IMR-90 (cell line): ENCODE data around the gene NSUN6. TPM values are rescaled to one million over a fixed set of nuclear protein-coding genes. Genes with fewer than 3 reads are reported as not detected.

Experiments
- ATAC-seq: fragments of 200-7000 bp; cut with Tn5 transposase; 2 replicates; pipeline ENCODE4 v1.9.1; 2020; ENCODE audit warnings: low read depth, mild to moderate bottlenecking, moderate library complexity
- BruUV-seq: library from RNA; stranded (reverse); fragments of 400-500 nt; replicated peaks from 2 replicates; lab custom pipeline; 2021; lab: Mats Ljungman, UMichigan
- CTCF ChIA-PET: fragments of 300-600 bp; formaldehyde crosslinking; extraction: SDS; loops from one replicate; lab custom pipeline; 2021; ENCODE audit warnings: antibody characterized with exemption; lab: Yijun Ruan, JAX
- POLR2A ChIA-PET: fragments of 300-600 bp; sonication (Branson Sonifier 250); formaldehyde crosslinking; loops from one replicate; lab custom pipeline; 2022; ENCODE audit warnings: antibody characterized with exemption; ENCODE audit not compliant: unreplicated experiment; lab: Charles Lee
- DNase-seq: peaks from one replicate; pipeline ENCODE4 v3.0.0; 2013
- H2AFZ ChIP-seq: replicated peaks from 2 replicates; pipeline ENCODE3; 2013; ENCODE audit warnings: low read length, mild to moderate bottlenecking; ENCODE audit not compliant: poor library complexity
- H2AK5ac ChIP-seq: 2 replicates; pipeline ENCODE4 v1.6.1; 2013; ENCODE audit warnings: low read depth, low read length, inconsistent platforms
- H2AK9ac ChIP-seq: replicated peaks from 2 replicates; pipeline ENCODE3; 2013; ENCODE audit warnings: mild to moderate bottlenecking, low read depth, low read length, moderate library complexity; ENCODE audit not compliant: poor library complexity
- H2BK120ac ChIP-seq: 2 replicates; pipeline ENCODE4 v1.6.1; 2013; ENCODE audit warnings: low read depth, low read length, inconsistent platforms
- H2BK15ac ChIP-seq: 3 replicates; pipeline ENCODE4 v1.6.1; 2013; ENCODE audit warnings: low read depth, low read length, inconsistent platforms
- H2BK20ac ChIP-seq: 2 replicates; pipeline ENCODE4 v1.6.1; 2013; ENCODE audit warnings: low read depth, mild to moderate bottlenecking, inconsistent platforms, low read length, moderate library complexity
- H2BK5ac ChIP-seq: 2 replicates; pipeline ENCODE4 v1.6.1; 2013; ENCODE audit warnings: mild to moderate bottlenecking, low read depth, low read length, inconsistent platforms; ENCODE audit not compliant: poor library complexity, severe bottlenecking
- H3K14ac ChIP-seq: replicated peaks from 2 replicates; pipeline ENCODE4 v1.6.1; 2013; ENCODE audit warnings: low read depth, low read length, inconsistent platforms
- H3K18ac ChIP-seq: 2 replicates; pipeline ENCODE4 v1.6.1; 2013; ENCODE audit warnings: low read depth, low read length, control low read depth
- H3K23ac ChIP-seq: 2 replicates; pipeline ENCODE4 v1.6.1; 2013; ENCODE audit warnings: low read depth, low read length, inconsistent platforms
- H3K27ac ChIP-seq: 2 replicates; pipeline ENCODE4 v1.5.1; 2013; ENCODE audit warnings: mild to moderate bottlenecking, control low read depth, low read length; ENCODE audit not compliant: insufficient read depth
- H3K27me3 ChIP-seq: 2 replicates; pipeline ENCODE4 v1.6.1; 2013; ENCODE audit warnings: low read length; ENCODE audit not compliant: control insufficient read depth, insufficient read depth
- H3K36me3 ChIP-seq: 2 replicates; pipeline ENCODE4 v1.6.1; 2013; ENCODE audit warnings: low read length, mixed read lengths; ENCODE audit not compliant: control insufficient read depth, insufficient read depth
- H3K4ac ChIP-seq: 2 replicates; pipeline ENCODE4 v1.6.1; 2013; ENCODE audit warnings: low read depth, low read length, inconsistent platforms
- H3K4me1 ChIP-seq: 2 replicates; pipeline ENCODE4 v1.6.1; 2013; ENCODE audit warnings: low read length, mixed read lengths; ENCODE audit not compliant: control insufficient read depth, insufficient read depth
- H3K4me2 ChIP-seq: 2 replicates; pipeline ENCODE4 v1.6.1; 2013; ENCODE audit warnings: low read depth, mild to moderate bottlenecking, control low read depth, low read length, moderate library complexity
- H3K4me3 ChIP-seq: 2 replicates; pipeline ENCODE4 v1.5.1; 2013; ENCODE audit warnings: low read depth, mild to moderate bottlenecking, control low read depth, low read length, moderate library complexity; ENCODE audit not compliant: insufficient read depth
- H3K56ac ChIP-seq: 2 replicates; pipeline ENCODE4 v1.6.1; 2013; ENCODE audit warnings: low read length, inconsistent platforms; ENCODE audit not compliant: insufficient read depth; ENCODE audit errors: extremely low read depth
- H3K79me1 ChIP-seq, 2 experiments: 2 replicates each; pipeline ENCODE4 v1.6.1; 2013; ENCODE audit warnings: low read length in 2 of 2, inconsistent platforms in 1 of 2, low read depth in 1 of 2
- H3K9ac ChIP-seq: 2 replicates; pipeline ENCODE4 v1.6.1; 2013; ENCODE audit warnings: low read depth, low read length, control low read depth
- H3K9me1 ChIP-seq: 2 replicates; pipeline ENCODE4 v1.6.1; 2013; ENCODE audit warnings: low read length, inconsistent platforms; ENCODE audit not compliant: insufficient read depth
- H3K9me3 ChIP-seq: 2 replicates; pipeline ENCODE4 v1.6.1; 2013; ENCODE audit warnings: low read length; ENCODE audit not compliant: control insufficient read depth, insufficient read depth
- H4K20me1 ChIP-seq: 2 replicates; pipeline ENCODE4 v1.6.1; 2013; ENCODE audit warnings: low read length, inconsistent platforms; ENCODE audit not compliant: insufficient read depth
- H4K5ac ChIP-seq: 2 replicates; pipeline ENCODE4 v1.6.1; 2013; ENCODE audit warnings: mild to moderate bottlenecking, low read depth, low read length, control low read depth
- H4K8ac ChIP-seq, 2 experiments: 2 replicates each; pipeline ENCODE4 v1.6.1; 2013; ENCODE audit warnings: low read depth in 2 of 2, low read length in 2 of 2, control low read depth in 1 of 2, inconsistent platforms in 1 of 2
- H4K91ac ChIP-seq: 2 replicates; pipeline ENCODE4 v1.6.1; 2013; ENCODE audit warnings: low read depth, low read length, inconsistent platforms; ENCODE audit not compliant: insufficient read depth
- BHLHE40 ChIP-seq: fragments of 150-350 bp; IDR thresholded peaks from 2 replicates; pipeline ENCODE4 v1.6.1; 2016; ENCODE audit warnings: mild to moderate bottlenecking, low read depth, low read length
- FOS ChIP-seq: fragments of 150-350 bp; IDR thresholded peaks from 2 replicates; pipeline ENCODE4 v1.6.1; 2016; ENCODE audit warnings: low read depth, low read length
- MAZ ChIP-seq: IDR thresholded peaks from 2 replicates; pipeline ENCODE4 v1.6.1; 2012; ENCODE audit warnings: low read depth, mild to moderate bottlenecking, low read length, improper control_type of control experiment, moderate library complexity, borderline replicate concordance
- MXI1 ChIP-seq: IDR thresholded peaks from 2 replicates; pipeline ENCODE4 v1.6.1; 2012; ENCODE audit warnings: low read depth, mild to moderate bottlenecking, low read length, moderate library complexity, borderline replicate concordance
- NFE2L2 ChIP-seq: fragments of 150-350 bp; IDR thresholded peaks from 2 replicates; pipeline ENCODE4 v1.6.1; 2016; ENCODE audit warnings: low read depth, mild to moderate bottlenecking, low read length
- RCOR1 ChIP-seq: IDR thresholded peaks from 2 replicates; pipeline ENCODE4 v1.6.1; 2012; ENCODE audit warnings: mild to moderate bottlenecking, low read length, improper control_type of control experiment; ENCODE audit not compliant: insufficient replicate concordance
- SMC3 ChIP-seq: fragments of 150-350 bp; IDR thresholded peaks from 2 replicates; pipeline ENCODE4 v1.6.1; 2016; ENCODE audit warnings: low read depth, mild to moderate bottlenecking, antibody characterized with exemption, low read length, moderate library complexity
- WGBS, 2 experiments: methylation state at CpG; one replicate each; pipeline versions ENCODE4 v1.1.5 to v1.1.7; 2013; ENCODE audit warnings: missing lambda C conversion rate in 2 of 2; ENCODE audit not compliant: insufficient read length in 1 of 2; ENCODE audit errors: extremely low coverage in 2 of 2; 5-methylcytosine and 5-hydroxymethylcytosine counted together
- dilution Hi-C: fragments of 300-500 bp; cut with HindIII; formaldehyde crosslinking; loops from one replicate; pipeline ENCODE4 v1.14.3; 2018; ENCODE audit warnings: low sequenced_read_pairs; ENCODE audit not compliant: unreplicated experiment
- in situ Hi-C: fragments of 300-500 bp; cut with MboI; formaldehyde crosslinking; loops from 3 replicates; pipeline ENCODE4 v1.14.3; 2019; ENCODE audit warnings: low sequenced_read_pairs, inconsistent platforms, mixed read lengths
- intact Hi-C: fragments of 100-400 bp; cut with micrococcal nuclease; formaldehyde crosslinking; loops from 2 replicates; pipeline ENCODE4 v1.10.0; 2022
- polyA plus RNA-seq, 3 experiments: library from polyadenylated mRNA; depleted of rRNA; stranded (reverse); fragments of >200 nt; gene quantifications; 2 replicates each; pipeline ENCODE4 v1.2.3, GENCODE V29; 2012; ENCODE audit warnings: low replicate concordance in 1 of 3
- total RNA-seq: library from RNA; depleted of rRNA; stranded (reverse); fragments of >200 nt; gene quantifications from 2 replicates; pipeline ENCODE4 v1.2.3, GENCODE V29; 2012
- TF ChIP-seq, protein P1 (sequence below): fragments of 150-350 bp; IDR thresholded peaks from 2 replicates; pipeline ENCODE4 v1.6.1; 2016; ENCODE audit warnings: low read depth, mild to moderate bottlenecking, low read length, moderate library complexity, borderline replicate concordance
- TF ChIP-seq, protein P2 (sequence below): conservative IDR thresholded peaks from 2 replicates; pipeline ENCODE4 v1.5.1; 2012; ENCODE audit warnings: mild to moderate bottlenecking, low read depth, low read length, improper control_type of control experiment

NSUN6 gene
- total and polyA plus RNA-seq, 2 of the 4 experiments (the other 2 are of a cell fraction), result 4.6 to 11.5 TPM

DNA sequence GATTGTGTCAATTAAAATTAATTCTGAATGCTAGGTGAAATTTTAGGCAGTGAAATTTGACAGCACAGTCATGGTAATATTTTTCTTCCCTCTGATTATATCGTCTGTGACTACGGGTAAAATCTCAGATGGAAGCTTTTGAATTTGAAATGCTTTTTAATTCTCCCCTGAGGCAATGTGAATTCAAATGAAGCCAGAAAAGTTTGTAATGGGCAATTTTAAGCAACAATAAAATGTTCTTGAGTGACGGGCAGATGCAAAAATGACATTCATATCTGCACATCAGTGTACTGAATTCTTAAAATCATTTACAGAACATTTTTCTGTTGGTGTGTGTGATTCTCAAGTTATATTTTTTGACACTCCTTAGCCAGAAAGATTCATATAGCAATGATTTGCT, 134.5 kb downstream of the NSUN6 start:
- Histone ChIP-seq H3K79me1 (no peaks in the 10 kb centered on the region), H3K27me3 (no peaks in the 10 kb centered on the region), H2AK5ac (no peak overlapping the region), H3K14ac (no peak overlapping the region), H2AFZ (no peak overlapping the region), H3K18ac (no peak overlapping the region), H4K20me1 (no peaks in the 10 kb centered on the region), H3K56ac (no peak overlapping the region), H4K5ac (no peak overlapping the region), H3K4me3 (no peak overlapping the region), H3K23ac (no peak overlapping the region), H3K27ac (no peak overlapping the region), H2BK5ac (no peak overlapping the region), H4K8ac (no peak overlapping the region), H3K9ac (no peak overlapping the region), H3K9me3 (no peaks in the 10 kb centered on the region), H4K91ac (no peak overlapping the region), H3K4me2 (no peak overlapping the region), H3K4me1 (no peaks in the 10 kb centered on the region), H2BK120ac (no peak overlapping the region), H3K9me1 (peaks cover 2% of the 10 kb centered on the region; the same call in 1 of the 2 replicates), H2BK20ac (no peak overlapping the region), H2BK15ac (no peak overlapping the region), H3K4ac (no peak overlapping the region), H2AK9ac (no peak overlapping the region), H3K36me3 (no peaks in the 10 kb centered on the region; the same call in 1 of the 2 replicates)
- BruUV-seq, result no TSS peak
- ChIA-PET POLR2A (no interaction called here), CTCF (no interaction called here)
- in situ Hi-C loops, result no loop called here
- no peak for TF ChIP-seq NFE2L2
- no peak for TF ChIP-seq BHLHE40
- no peak for TF ChIP-seq MXI1
- TF ChIP-seq, protein P1, sequence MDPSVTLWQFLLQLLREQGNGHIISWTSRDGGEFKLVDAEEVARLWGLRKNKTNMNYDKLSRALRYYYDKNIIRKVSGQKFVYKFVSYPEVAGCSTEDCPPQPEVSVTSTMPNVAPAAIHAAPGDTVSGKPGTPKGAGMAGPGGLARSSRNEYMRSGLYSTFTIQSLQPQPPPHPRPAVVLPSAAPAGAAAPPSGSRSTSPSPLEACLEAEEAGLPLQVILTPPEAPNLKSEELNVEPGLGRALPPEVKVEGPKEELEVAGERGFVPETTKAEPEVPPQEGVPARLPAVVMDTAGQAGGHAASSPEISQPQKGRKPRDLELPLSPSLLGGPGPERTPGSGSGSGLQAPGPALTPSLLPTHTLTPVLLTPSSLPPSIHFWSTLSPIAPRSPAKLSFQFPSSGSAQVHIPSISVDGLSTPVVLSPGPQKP, result no peak
- TF ChIP-seq MAZ, result no peak
- TF ChIP-seq, protein P2, sequence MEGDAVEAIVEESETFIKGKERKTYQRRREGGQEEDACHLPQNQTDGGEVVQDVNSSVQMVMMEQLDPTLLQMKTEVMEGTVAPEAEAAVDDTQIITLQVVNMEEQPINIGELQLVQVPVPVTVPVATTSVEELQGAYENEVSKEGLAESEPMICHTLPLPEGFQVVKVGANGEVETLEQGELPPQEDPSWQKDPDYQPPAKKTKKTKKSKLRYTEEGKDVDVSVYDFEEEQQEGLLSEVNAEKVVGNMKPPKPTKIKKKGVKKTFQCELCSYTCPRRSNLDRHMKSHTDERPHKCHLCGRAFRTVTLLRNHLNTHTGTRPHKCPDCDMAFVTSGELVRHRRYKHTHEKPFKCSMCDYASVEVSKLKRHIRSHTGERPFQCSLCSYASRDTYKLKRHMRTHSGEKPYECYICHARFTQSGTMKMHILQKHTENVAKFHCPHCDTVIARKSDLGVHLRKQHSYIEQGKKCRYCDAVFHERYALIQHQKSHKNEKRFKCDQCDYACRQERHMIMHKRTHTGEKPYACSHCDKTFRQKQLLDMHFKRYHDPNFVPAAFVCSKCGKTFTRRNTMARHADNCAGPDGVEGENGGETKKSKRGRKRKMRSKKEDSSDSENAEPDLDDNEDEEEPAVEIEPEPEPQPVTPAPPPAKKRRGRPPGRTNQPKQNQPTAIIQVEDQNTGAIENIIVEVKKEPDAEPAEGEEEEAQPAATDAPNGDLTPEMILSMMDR, result no peak
- TF ChIP-seq FOS, result no peak
- no peak for TF ChIP-seq SMC3
- no peak for TF ChIP-seq RCOR1
- WGBS, 2 experiments, result no CpG with 5 or more reads among the region's 3 CpGs
- intact Hi-C loops, result no loop called here
- dilution Hi-C loops, result no loop called here
- ATAC-seq, result no peak
- no peak for DNase-seq
